ENCODE data around the gene ROCK1. TPM values are rescaled to one million over a fixed set of nuclear protein-coding genes. Genes with fewer than 3 reads are reported as not detected.

Gene ROCK1
- total RNA-seq, 2 experiments from 2014 or later, result 67.0 to 71.5 TPM

DNA sequence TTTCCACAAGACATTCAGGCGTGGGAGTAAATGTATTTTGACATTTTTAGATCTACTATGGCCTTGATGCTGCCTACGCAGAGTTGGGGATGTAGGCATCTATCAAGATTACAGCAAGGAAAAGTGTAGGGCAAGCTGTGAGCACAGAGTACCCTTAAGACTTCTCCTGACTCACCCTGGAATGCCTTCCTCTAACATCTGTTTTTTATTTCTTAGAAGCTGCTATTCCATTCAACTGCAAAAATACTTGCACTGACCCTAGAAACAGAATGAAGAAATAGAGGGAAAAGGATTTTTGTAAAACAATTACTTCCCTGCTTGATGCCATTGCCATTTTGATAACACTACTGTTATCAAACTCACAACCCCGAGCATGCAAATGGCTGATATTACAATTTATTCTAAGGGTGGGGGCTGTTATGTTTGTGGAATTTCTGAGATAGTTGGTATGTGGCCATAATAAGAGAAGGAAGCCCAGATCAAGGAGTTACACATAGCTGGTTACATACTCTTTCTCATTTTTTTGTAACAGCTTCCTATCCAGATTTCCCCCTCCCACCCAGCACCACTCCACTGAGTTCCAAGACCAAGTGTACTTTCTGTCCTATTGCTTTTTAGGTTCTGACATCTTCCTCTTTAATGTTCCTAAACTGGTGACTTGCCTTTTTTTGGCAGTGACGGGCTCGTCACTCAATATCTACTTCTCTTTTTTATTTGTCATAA is 6.0 kb upstream of the ROCK1 start:
- DNase-seq, result no peak
- POLR2A ChIA-PET, result no interaction called here
- peaks cover 7% of the 10 kb centered on the region for H3K27me3 Mint-ChIP-seq
- peaks cover 1% of the 10 kb centered on the region for H3K4me1 Mint-ChIP-seq
- H3K36me3 Mint-ChIP-seq (ENCODE audit: low read depth), result no peaks in the 10 kb centered on the region
- H3K27ac Mint-ChIP-seq, result no peak overlapping the region
- H3K4me3 Mint-ChIP-seq, result no peak overlapping the region
- CTCF ChIA-PET, result no interaction called here
- no peaks in the 10 kb centered on the region for H3K9me3 Mint-ChIP-seq

DNA sequence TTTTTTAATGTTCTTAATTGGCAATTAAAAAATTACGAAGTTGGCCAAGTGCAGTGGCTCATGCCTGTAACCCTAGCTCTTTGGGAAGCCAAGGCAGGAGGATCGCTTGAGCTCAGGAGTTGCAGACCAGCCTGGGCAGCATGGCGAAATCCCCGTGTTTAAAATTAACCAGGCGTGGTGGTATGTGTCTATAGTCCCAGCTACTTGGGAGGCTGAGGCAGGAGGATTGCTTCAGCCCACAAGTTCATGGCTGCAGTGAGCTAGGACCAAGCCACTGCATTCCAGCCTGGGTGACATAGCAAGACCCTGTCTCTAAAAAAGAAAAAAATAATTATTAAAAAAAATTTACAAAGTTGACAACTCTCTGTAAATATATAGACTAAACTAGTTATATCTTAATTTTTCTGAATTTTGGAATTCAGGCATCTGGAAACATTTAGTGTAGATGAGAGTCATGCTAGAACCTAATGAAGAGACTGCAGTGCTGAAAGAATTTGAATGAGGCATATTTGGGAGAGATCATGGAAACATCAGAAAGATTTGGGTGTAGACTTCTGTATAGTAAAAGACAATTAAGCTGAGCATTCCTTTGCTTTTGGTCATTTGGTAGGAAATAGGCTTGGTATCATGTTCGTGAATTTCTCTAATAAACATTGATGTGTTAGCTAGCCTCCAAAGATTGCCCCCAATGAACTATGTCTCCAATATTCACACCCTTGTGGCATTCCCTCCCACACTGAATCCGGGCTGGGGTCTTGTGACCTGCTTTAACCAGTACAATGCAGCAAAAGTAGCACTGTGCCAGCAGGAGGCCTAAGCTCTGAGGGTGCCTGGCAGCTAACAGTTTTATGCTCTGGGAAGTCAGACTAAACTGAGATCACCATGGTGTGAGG is 4.2 kb upstream of the ROCK1 start:
- no peaks in the 10 kb centered on the region for H3K9me3 Mint-ChIP-seq
- peaks cover 6% of the 10 kb centered on the region for H3K4me1 Mint-ChIP-seq
- no peak for DNase-seq
- peaks cover under 1% of the 10 kb centered on the region for H3K36me3 Mint-ChIP-seq (ENCODE audit: low read depth)
- ChIA-PET POLR2A (no interaction called here), CTCF (no interaction called here)
- H3K27me3 Mint-ChIP-seq, result peaks cover 7% of the 10 kb centered on the region
- no peak overlapping the region for H3K4me3 Mint-ChIP-seq
- H3K27ac Mint-ChIP-seq, result no peak overlapping the region

DNA sequence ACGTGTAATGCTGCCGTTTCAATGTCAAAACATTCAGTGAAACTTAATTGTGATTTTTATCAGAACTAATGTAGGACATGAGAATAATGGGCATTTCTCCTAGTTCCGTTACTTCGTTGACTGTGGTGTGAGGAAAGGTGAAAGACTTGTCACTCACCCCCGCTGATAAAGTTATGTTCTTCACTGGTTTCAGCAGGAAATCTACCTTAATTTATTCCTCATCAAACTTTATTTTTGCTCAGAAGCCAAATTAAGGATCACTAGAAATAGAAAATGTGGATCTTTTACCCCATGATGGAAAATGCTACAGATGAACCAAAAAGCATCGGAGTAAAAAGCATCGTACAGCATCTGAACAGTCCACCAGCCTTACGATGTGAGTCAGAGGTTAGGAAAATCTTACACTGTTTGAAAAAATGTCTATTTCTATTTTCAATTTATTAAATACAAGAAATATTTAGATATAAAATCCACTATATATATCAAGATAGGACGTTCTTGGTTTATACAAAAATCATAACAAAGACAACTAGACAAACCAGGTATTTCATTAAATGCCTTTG is 1.0 kb upstream of the ROCK1 start:
- POLR2A ChIA-PET, result interaction anchor here (1.0 to 1.6 kb wide), 5 partner anchors 9 to 635 kb away, joined by 3 to 13 read pairs (median 3); partner anchors contain the start of gene ESCO1
- no peak overlapping the region for H3K4me3 Mint-ChIP-seq
- no peaks in the 10 kb centered on the region for H3K27me3 Mint-ChIP-seq
- CTCF ChIA-PET, result interaction anchor here (1.0 kb wide), 1 partner anchor 630 kb away, joined by 3 read pairs; no protein-coding TSS in a partner anchor
- peaks cover 7% of the 10 kb centered on the region for H3K36me3 Mint-ChIP-seq (ENCODE audit: low read depth)
- no peaks in the 10 kb centered on the region for H3K9me3 Mint-ChIP-seq
- H3K27ac Mint-ChIP-seq, result peak overlapping the region; percentile 18
- no peak for DNase-seq
- H3K4me1 Mint-ChIP-seq, result peaks cover 6% of the 10 kb centered on the region

DNA sequence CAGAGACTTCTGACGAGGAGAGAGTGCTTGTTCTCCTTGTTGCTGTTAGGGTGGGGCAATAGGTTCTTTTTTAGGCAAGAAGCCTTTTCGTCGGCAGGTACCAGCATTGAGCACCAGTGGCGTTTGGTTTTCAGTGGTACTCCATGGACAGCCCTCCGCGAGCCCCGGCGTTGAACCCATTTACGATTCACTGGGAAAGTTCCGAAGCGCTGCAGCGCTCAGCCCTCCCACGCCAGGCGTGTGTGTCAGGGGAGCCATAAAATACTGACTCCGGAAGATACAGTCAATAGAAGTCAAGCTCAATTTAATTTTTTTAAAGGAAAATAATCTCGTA is 494 bp upstream of the ROCK1 start:
- peak overlapping the region; percentile 89 for H3K27ac Mint-ChIP-seq
- DNase-seq, result no peak
- ChIA-PET CTCF (interaction anchor here (1.0 to 1.2 kb wide), 2 partner anchors 489 to 630 kb away, joined by 3 to 5 read pairs; partner anchors contain the start of gene ESCO1), POLR2A (interaction anchor here (0.8 to 1.6 kb wide), 13 partner anchors 9 to 636 kb away, joined by 3 to 13 read pairs (median 4); partner anchors contain the start of genes ESCO1 and SNRPD1)
- no peak overlapping the region for H3K4me3 Mint-ChIP-seq
- H3K27me3 Mint-ChIP-seq, result no peaks in the 10 kb centered on the region
- peaks cover 6% of the 10 kb centered on the region for H3K4me1 Mint-ChIP-seq
- H3K36me3 Mint-ChIP-seq (ENCODE audit: low read depth), result peaks cover 12% of the 10 kb centered on the region
- H3K9me3 Mint-ChIP-seq, result no peaks in the 10 kb centered on the region

DNA sequence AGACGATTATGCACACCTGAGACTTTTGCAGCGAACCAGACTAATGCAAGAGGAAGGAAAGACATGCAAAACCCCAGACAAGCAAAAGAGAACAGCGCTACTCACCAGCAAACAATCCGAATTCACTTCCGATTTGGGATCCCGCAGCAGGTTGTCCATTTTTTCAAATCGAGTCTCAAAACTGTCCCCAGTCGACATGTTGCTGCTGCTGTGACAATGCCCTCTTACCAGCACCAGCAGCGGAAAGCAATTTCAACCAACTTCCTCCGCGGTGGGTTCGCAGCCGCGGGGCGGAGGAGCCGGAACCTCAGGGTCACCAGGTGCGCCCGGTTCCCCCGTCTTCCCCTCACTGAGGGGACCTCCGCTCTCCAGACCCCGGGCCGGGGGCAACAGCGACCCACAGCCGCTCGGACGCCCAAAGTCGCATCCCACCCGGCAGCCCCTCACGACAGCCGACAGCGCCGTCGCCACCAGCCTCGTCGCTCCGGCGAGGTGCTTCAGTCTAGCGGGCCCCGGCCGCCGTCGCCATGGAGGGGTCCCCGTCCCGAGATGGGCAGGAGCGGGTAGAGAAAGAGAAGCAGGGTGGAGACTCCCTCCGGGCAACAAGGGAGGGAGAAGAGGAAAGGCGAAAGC is 784 bp downstream of the ROCK1 start:
- ChIA-PET CTCF (interaction anchor here (0.7 to 1.2 kb wide), 3 partner anchors 29 to 490 kb away, joined by 3 to 5 read pairs (median 3); partner anchors contain the start of gene ESCO1), POLR2A (interaction anchor here (0.8 to 1.6 kb wide), 9 partner anchors 10 to 502 kb away, joined by 3 to 13 read pairs (median 4); partner anchors contain the start of genes ESCO1 and SNRPD1)
- Mint-ChIP-seq H3K4me3 (no peak overlapping the region), H3K27ac (peak overlapping the region; percentile 89), H3K9me3 (no peaks in the 10 kb centered on the region), H3K36me3 (ENCODE audit: low read depth) (peaks cover 21% of the 10 kb centered on the region), H3K4me1 (peaks cover 16% of the 10 kb centered on the region), H3K27me3 (no peaks in the 10 kb centered on the region)
- peak; percentile 82 for DNase-seq

DNA sequence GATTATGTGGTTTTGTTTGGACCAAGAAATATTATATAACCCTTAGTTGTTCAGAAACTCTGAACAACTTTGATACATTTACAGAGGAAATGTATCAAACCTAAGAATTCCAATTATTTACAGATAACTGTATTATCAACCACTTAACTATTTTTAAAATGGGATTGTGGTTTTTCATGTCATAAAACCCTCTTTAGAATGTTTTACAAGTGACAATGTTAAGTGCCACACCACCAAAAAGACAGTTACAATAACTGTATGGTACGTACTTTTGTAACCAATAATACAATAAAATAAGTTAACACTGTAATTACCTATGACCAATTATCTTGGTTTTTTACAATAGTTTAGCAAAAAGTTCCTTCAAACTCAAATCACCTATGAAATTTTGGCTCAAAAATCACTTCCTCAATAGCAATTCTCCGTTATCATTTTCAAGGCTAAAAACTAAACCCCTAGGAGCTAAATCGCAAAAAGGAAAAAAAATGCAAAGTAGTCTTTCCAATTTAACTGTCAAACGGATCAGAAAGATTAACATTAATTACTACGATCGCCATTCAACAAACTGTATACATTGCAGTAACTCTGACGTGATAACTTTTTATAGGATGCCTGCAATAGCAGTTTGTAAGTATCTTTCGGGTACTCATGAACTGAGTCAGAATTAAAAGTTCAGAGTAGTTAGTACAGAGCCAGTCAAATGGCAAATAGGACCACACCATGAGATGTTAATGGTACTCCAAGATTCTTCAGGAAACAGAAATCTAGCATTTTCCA is 1.5 kb downstream of the ROCK1 start:
- DNase-seq, result no peak
- no peaks in the 10 kb centered on the region for H3K9me3 Mint-ChIP-seq
- POLR2A ChIA-PET, result no interaction called here
- peaks cover 27% of the 10 kb centered on the region for H3K36me3 Mint-ChIP-seq (ENCODE audit: low read depth)
- H3K27me3 Mint-ChIP-seq, result no peaks in the 10 kb centered on the region
- CTCF ChIA-PET, result no interaction called here
- peaks cover 23% of the 10 kb centered on the region for H3K4me1 Mint-ChIP-seq
- no peak overlapping the region for H3K4me3 Mint-ChIP-seq
- H3K27ac Mint-ChIP-seq, result peak overlapping the region; percentile 89

DNA sequence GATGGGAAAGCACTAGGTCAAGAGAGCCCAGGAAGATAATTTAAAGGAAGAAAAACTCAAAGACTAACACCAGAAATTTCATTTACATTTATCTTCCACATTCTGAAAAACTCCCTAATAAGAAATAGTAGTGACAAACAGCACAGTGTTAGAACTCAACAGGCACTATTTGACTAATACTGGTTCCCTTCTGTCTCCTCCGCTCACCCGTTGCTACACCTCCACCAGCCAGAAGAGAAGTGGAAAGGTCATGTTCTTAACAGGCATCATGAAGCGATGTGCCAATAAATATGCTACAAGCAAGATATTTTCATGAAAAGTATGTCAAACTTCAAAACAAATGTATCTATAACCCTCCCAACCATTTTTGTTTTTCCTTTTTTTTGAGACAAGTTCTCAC is 5.7 kb downstream of the ROCK1 start:
- H3K36me3 Mint-ChIP-seq (ENCODE audit: low read depth), result peaks cover 35% of the 10 kb centered on the region
- no peak overlapping the region for H3K4me3 Mint-ChIP-seq
- no peak for DNase-seq
- POLR2A ChIA-PET, result no interaction called here
- CTCF ChIA-PET, result no interaction called here
- no peaks in the 10 kb centered on the region for H3K27me3 Mint-ChIP-seq
- no peak overlapping the region for H3K27ac Mint-ChIP-seq
- H3K9me3 Mint-ChIP-seq, result no peaks in the 10 kb centered on the region
- peaks cover 28% of the 10 kb centered on the region for H3K4me1 Mint-ChIP-seq

DNA sequence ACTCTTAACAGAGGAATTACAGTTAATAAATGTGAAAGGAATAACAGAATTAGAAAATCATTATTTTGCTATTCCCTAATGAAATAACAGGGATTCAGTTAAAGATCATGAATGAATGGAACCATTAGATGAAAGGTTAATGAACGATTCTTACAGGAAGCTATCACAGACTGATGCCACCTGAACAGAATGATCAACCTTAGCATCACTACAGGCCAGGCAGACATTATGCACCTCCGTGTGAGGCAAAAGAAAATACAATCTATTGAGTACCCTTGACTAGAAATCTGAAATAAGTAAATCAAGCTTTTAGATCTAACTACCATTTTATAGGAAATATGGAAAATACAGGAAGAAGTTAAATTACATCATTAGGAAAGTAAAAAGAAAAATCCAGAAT is 10.4 kb downstream of the ROCK1 start:
- ChIA-PET CTCF (no interaction called here), POLR2A (interaction anchor here (1.4 kb wide), 1 partner anchor 10 kb away, joined by 4 read pairs; the partner anchor contains the start of gene ROCK1)
- Mint-ChIP-seq H3K4me1 (peaks cover 36% of the 10 kb centered on the region), H3K27ac (no peak overlapping the region), H3K27me3 (no peaks in the 10 kb centered on the region), H3K9me3 (no peaks in the 10 kb centered on the region), H3K4me3 (no peak overlapping the region), H3K36me3 (ENCODE audit: low read depth) (peaks cover 27% of the 10 kb centered on the region)
- DNase-seq, result no peak

DNA sequence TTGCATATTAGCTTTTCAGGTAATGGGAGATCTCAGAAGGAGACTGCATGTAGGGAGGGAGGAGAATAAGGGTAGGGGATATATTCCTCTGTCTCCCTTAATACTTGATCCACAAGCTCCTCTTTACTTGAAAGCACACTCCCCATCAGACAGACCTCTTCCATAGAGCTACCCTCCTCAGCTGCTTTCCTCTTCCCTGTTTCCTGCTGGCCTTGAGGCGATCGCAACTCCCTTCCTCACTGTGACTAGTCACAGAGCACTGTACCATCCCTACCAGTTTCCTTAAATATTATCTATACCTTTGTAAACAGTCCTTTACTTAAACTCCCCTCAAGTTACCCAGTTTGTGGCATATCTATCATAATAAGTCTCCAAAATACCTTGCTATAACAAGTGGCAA is 10.9 kb downstream of the ROCK1 start:
- no peak overlapping the region for H3K27ac Mint-ChIP-seq
- H3K4me3 Mint-ChIP-seq, result no peak overlapping the region
- peaks cover 32% of the 10 kb centered on the region for H3K4me1 Mint-ChIP-seq
- CTCF ChIA-PET, result no interaction called here
- no peaks in the 10 kb centered on the region for H3K9me3 Mint-ChIP-seq
- POLR2A ChIA-PET, result interaction anchor here (1.4 kb wide), 1 partner anchor 11 kb away, joined by 4 read pairs; the partner anchor contains the start of gene ROCK1
- H3K36me3 Mint-ChIP-seq (ENCODE audit: low read depth), result peaks cover 25% of the 10 kb centered on the region
- no peaks in the 10 kb centered on the region for H3K27me3 Mint-ChIP-seq
- DNase-seq, result no peak

DNA sequence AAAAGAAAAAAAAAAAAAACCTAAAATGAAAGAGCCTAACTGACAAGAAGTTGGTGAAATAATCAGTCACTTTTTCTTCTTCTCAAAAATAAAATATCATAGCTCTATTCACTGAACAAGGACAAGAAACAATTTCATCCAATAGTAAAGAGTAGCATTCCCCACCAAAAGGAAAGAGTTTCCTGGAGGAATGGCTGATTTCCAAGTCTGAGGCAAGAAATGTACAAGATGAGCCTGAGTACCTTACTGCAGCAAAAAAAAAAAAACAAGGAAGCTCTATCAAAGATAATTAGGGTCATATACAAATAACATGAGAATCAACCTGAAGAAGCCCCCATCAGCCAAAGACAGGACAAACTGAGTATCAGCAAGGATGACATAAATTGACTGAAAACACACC is 11.5 kb downstream of the ROCK1 start:
- H3K4me3 Mint-ChIP-seq, result no peak overlapping the region
- H3K27me3 Mint-ChIP-seq, result no peaks in the 10 kb centered on the region
- no peak overlapping the region for H3K27ac Mint-ChIP-seq
- H3K4me1 Mint-ChIP-seq, result peaks cover 28% of the 10 kb centered on the region
- no peak for DNase-seq
- peaks cover 4% of the 10 kb centered on the region for H3K9me3 Mint-ChIP-seq
- CTCF ChIA-PET, result no interaction called here
- peaks cover 24% of the 10 kb centered on the region for H3K36me3 Mint-ChIP-seq (ENCODE audit: low read depth)
- POLR2A ChIA-PET, result no interaction called here

DNA sequence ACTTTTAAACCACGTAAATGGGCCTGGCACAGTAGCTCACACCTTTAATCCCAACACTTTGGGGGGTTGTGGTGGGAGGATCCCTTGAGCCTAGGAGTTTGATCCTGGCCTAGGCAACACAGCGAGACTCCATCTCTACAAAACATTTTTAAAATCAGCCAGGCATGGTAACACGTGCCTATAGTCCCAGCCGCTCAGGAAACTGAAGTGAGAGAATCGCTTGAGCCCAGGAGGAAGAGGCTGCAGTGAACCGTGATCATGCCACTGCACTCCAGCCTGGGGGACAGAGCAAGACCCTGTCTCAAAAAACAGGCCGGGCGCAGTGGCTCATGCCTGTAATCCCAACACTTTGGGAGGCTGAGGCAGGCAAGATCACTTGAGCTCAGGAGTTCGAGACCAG is 12.2 kb downstream of the ROCK1 start:
- H3K4me3 Mint-ChIP-seq, result no peak overlapping the region
- H3K27ac Mint-ChIP-seq, result no peak overlapping the region
- DNase-seq, result no peak
- peaks cover 5% of the 10 kb centered on the region for H3K9me3 Mint-ChIP-seq
- POLR2A ChIA-PET, result no interaction called here
- peaks cover 25% of the 10 kb centered on the region for H3K4me1 Mint-ChIP-seq
- no peaks in the 10 kb centered on the region for H3K27me3 Mint-ChIP-seq
- CTCF ChIA-PET, result no interaction called here
- peaks cover 27% of the 10 kb centered on the region for H3K36me3 Mint-ChIP-seq (ENCODE audit: low read depth)

DNA sequence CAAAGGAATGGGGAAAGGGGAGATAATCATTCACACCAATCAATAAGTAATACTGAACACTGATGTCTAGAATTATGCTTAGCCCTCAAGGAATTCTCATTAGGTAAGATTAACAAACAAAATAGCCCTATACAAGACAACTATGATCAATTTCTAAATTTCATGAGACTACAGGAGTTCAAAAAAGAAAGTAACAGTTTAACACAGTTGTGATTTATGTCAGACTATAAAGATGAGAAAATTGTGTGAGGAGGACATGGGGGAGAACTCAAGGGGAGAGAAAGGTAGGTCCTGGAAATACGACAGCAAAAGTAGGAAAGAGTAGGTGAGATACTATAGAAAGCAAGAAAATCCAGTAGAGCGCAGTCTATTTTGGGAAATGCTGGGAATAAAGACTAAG is 14.9 kb downstream of the ROCK1 start:
- Mint-ChIP-seq H3K27ac (no peak overlapping the region), H3K27me3 (no peaks in the 10 kb centered on the region), H3K36me3 (ENCODE audit: low read depth) (peaks cover 37% of the 10 kb centered on the region), H3K4me1 (peaks cover 22% of the 10 kb centered on the region), H3K9me3 (peaks cover 5% of the 10 kb centered on the region), H3K4me3 (no peak overlapping the region)
- POLR2A ChIA-PET, result no interaction called here
- CTCF ChIA-PET, result no interaction called here
- no peak for DNase-seq

All from activated CD4-positive, alpha-beta memory T cell treated with anti-CD3 and anti-CD28 coated beads, Interleukin-2, amount 10 ng/mL, durations not matched to agents 7 days and 5 days (primary cell).